IMR-90 (cell line): Measurements from ENCODE around the gene FTSJ3. TPM values are rescaled to one million over a fixed set of nuclear protein-coding genes. Genes with fewer than 3 reads are reported as not detected.
A peak's percentile ranks its signal among the peaks of the same experiment; 100 is the strongest.

Source experiments
- ATAC-seq: fragments of 200-7000 bp; cut with Tn5 transposase; 2 replicates; pipeline ENCODE4 v1.9.1; 2020; ENCODE audit warnings: low read depth, mild to moderate bottlenecking, moderate library complexity
- BruUV-seq: library from RNA; stranded (reverse); fragments of 400-500 nt; replicated peaks from 2 replicates; lab custom pipeline; 2021; lab: Mats Ljungman, UMichigan
- CTCF ChIA-PET: fragments of 300-600 bp; formaldehyde crosslinking; extraction: SDS; loops from one replicate; lab custom pipeline; 2021; ENCODE audit warnings: antibody characterized with exemption; lab: Yijun Ruan, JAX
- POLR2A ChIA-PET: fragments of 300-600 bp; sonication (Branson Sonifier 250); formaldehyde crosslinking; loops from one replicate; lab custom pipeline; 2022; ENCODE audit warnings: antibody characterized with exemption; ENCODE audit not compliant: unreplicated experiment; lab: Charles Lee
- DNase-seq: peaks from one replicate; pipeline ENCODE4 v3.0.0; 2013
- H2AFZ ChIP-seq: replicated peaks from 2 replicates; pipeline ENCODE3; 2013; ENCODE audit warnings: low read length, mild to moderate bottlenecking; ENCODE audit not compliant: poor library complexity
- H2AK5ac ChIP-seq: 2 replicates; pipeline ENCODE4 v1.6.1; 2013; ENCODE audit warnings: low read depth, low read length, inconsistent platforms
- H2AK9ac ChIP-seq: replicated peaks from 2 replicates; pipeline ENCODE3; 2013; ENCODE audit warnings: mild to moderate bottlenecking, low read depth, low read length, moderate library complexity; ENCODE audit not compliant: poor library complexity
- H2BK120ac ChIP-seq: 2 replicates; pipeline ENCODE4 v1.6.1; 2013; ENCODE audit warnings: low read depth, low read length, inconsistent platforms
- H2BK15ac ChIP-seq: 3 replicates; pipeline ENCODE4 v1.6.1; 2013; ENCODE audit warnings: low read depth, low read length, inconsistent platforms
- H2BK20ac ChIP-seq: 2 replicates; pipeline ENCODE4 v1.6.1; 2013; ENCODE audit warnings: low read depth, mild to moderate bottlenecking, inconsistent platforms, low read length, moderate library complexity
- H2BK5ac ChIP-seq: 2 replicates; pipeline ENCODE4 v1.6.1; 2013; ENCODE audit warnings: mild to moderate bottlenecking, low read depth, low read length, inconsistent platforms; ENCODE audit not compliant: poor library complexity, severe bottlenecking
- H3K14ac ChIP-seq: replicated peaks from 2 replicates; pipeline ENCODE4 v1.6.1; 2013; ENCODE audit warnings: low read depth, low read length, inconsistent platforms
- H3K18ac ChIP-seq: 2 replicates; pipeline ENCODE4 v1.6.1; 2013; ENCODE audit warnings: low read depth, low read length, control low read depth
- H3K23ac ChIP-seq: 2 replicates; pipeline ENCODE4 v1.6.1; 2013; ENCODE audit warnings: low read depth, low read length, inconsistent platforms
- H3K27ac ChIP-seq: 2 replicates; pipeline ENCODE4 v1.5.1; 2013; ENCODE audit warnings: mild to moderate bottlenecking, control low read depth, low read length; ENCODE audit not compliant: insufficient read depth
- H3K27me3 ChIP-seq: 2 replicates; pipeline ENCODE4 v1.6.1; 2013; ENCODE audit warnings: low read length; ENCODE audit not compliant: control insufficient read depth, insufficient read depth
- H3K36me3 ChIP-seq: 2 replicates; pipeline ENCODE4 v1.6.1; 2013; ENCODE audit warnings: low read length, mixed read lengths; ENCODE audit not compliant: control insufficient read depth, insufficient read depth
- H3K4ac ChIP-seq: 2 replicates; pipeline ENCODE4 v1.6.1; 2013; ENCODE audit warnings: low read depth, low read length, inconsistent platforms
- H3K4me1 ChIP-seq: 2 replicates; pipeline ENCODE4 v1.6.1; 2013; ENCODE audit warnings: low read length, mixed read lengths; ENCODE audit not compliant: control insufficient read depth, insufficient read depth
- H3K4me2 ChIP-seq: 2 replicates; pipeline ENCODE4 v1.6.1; 2013; ENCODE audit warnings: low read depth, mild to moderate bottlenecking, control low read depth, low read length, moderate library complexity
- H3K4me3 ChIP-seq: 2 replicates; pipeline ENCODE4 v1.5.1; 2013; ENCODE audit warnings: low read depth, mild to moderate bottlenecking, control low read depth, low read length, moderate library complexity; ENCODE audit not compliant: insufficient read depth
- H3K56ac ChIP-seq: 2 replicates; pipeline ENCODE4 v1.6.1; 2013; ENCODE audit warnings: low read length, inconsistent platforms; ENCODE audit not compliant: insufficient read depth; ENCODE audit errors: extremely low read depth
- H3K79me1 ChIP-seq, 2 experiments: 2 replicates each; pipeline ENCODE4 v1.6.1; 2013; ENCODE audit warnings: low read length in 2 of 2, inconsistent platforms in 1 of 2, low read depth in 1 of 2
- H3K9ac ChIP-seq: 2 replicates; pipeline ENCODE4 v1.6.1; 2013; ENCODE audit warnings: low read depth, low read length, control low read depth
- H3K9me1 ChIP-seq: 2 replicates; pipeline ENCODE4 v1.6.1; 2013; ENCODE audit warnings: low read length, inconsistent platforms; ENCODE audit not compliant: insufficient read depth
- H3K9me3 ChIP-seq: 2 replicates; pipeline ENCODE4 v1.6.1; 2013; ENCODE audit warnings: low read length; ENCODE audit not compliant: control insufficient read depth, insufficient read depth
- H4K20me1 ChIP-seq: 2 replicates; pipeline ENCODE4 v1.6.1; 2013; ENCODE audit warnings: low read length, inconsistent platforms; ENCODE audit not compliant: insufficient read depth
- H4K5ac ChIP-seq: 2 replicates; pipeline ENCODE4 v1.6.1; 2013; ENCODE audit warnings: mild to moderate bottlenecking, low read depth, low read length, control low read depth
- H4K8ac ChIP-seq, 2 experiments: 2 replicates each; pipeline ENCODE4 v1.6.1; 2013; ENCODE audit warnings: low read depth in 2 of 2, low read length in 2 of 2, control low read depth in 1 of 2, inconsistent platforms in 1 of 2
- H4K91ac ChIP-seq: 2 replicates; pipeline ENCODE4 v1.6.1; 2013; ENCODE audit warnings: low read depth, low read length, inconsistent platforms; ENCODE audit not compliant: insufficient read depth
- MXI1 ChIP-seq: IDR thresholded peaks from 2 replicates; pipeline ENCODE4 v1.6.1; 2012; ENCODE audit warnings: low read depth, mild to moderate bottlenecking, low read length, moderate library complexity, borderline replicate concordance
- RFX5 ChIP-seq: IDR thresholded peaks from 2 replicates; pipeline ENCODE4 v1.8.0; 2012; ENCODE audit warnings: low read depth, mild to moderate bottlenecking, low read length, moderate library complexity
- SMC3 ChIP-seq: fragments of 150-350 bp; IDR thresholded peaks from 2 replicates; pipeline ENCODE4 v1.6.1; 2016; ENCODE audit warnings: low read depth, mild to moderate bottlenecking, antibody characterized with exemption, low read length, moderate library complexity
- WGBS, 2 experiments: methylation state at CpG; one replicate each; pipeline versions ENCODE4 v1.1.5 to v1.1.7; 2013; ENCODE audit warnings: missing lambda C conversion rate in 2 of 2; ENCODE audit not compliant: insufficient read length in 1 of 2; ENCODE audit errors: extremely low coverage in 2 of 2; 5-methylcytosine and 5-hydroxymethylcytosine counted together
- dilution Hi-C: fragments of 300-500 bp; cut with HindIII; formaldehyde crosslinking; loops from one replicate; pipeline ENCODE4 v1.14.3; 2018; ENCODE audit warnings: low sequenced_read_pairs; ENCODE audit not compliant: unreplicated experiment
- in situ Hi-C: fragments of 300-500 bp; cut with MboI; formaldehyde crosslinking; loops from 3 replicates; pipeline ENCODE4 v1.14.3; 2019; ENCODE audit warnings: low sequenced_read_pairs, inconsistent platforms, mixed read lengths
- intact Hi-C: fragments of 100-400 bp; cut with micrococcal nuclease; formaldehyde crosslinking; loops from 2 replicates; pipeline ENCODE4 v1.10.0; 2022
- polyA plus RNA-seq, 3 experiments: library from polyadenylated mRNA; depleted of rRNA; stranded (reverse); fragments of >200 nt; gene quantifications; 2 replicates each; pipeline ENCODE4 v1.2.3, GENCODE V29; 2012; ENCODE audit warnings: low replicate concordance in 1 of 3
- total RNA-seq: library from RNA; depleted of rRNA; stranded (reverse); fragments of >200 nt; gene quantifications from 2 replicates; pipeline ENCODE4 v1.2.3, GENCODE V29; 2012

Gene FTSJ3
- total and polyA plus RNA-seq, 2 of the 4 experiments (the other 2 are of a cell fraction): 51.3 to 68.1 TPM

DNA sequence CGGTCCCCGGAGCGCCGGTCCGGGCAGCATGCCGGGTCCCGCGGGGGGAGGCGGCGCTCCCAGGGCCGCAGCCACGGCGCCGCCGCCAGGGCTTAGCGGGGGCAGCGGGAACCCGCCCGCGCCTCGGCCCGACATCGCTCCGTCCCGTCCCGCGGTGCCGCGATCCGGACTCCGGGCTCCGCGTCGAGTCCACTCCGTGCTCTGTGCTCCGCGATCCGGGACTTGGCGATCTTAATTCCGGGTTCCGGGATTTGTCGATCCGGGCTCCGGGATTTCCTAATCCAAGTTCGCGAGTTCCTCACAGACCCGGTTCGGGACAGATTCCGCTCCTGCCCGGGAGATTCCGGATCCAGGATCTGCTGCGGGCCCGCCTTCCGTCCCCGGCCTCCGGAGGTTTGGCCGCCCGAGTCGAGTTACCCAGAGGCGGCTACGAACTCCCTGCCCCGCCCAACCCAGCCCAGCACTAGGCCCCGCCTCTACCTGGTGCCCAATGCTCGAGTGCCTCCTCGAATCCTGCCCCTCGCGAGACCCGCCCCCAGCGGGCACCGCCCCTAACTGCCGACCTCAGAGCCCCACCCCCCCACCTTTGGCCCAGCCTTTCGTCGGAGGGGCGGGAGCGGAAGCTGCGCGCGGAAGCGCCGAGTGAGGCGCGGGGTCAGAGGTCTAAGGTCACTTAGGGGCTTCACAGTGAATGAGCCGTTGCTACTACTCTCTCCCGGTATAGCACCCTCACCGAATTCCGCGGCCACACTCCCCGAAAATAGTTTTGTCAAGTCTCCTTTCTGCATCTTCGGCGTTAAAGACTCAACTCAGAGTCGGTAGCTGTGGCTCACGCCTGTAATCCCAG lies 15.3 kb upstream of the FTSJ3 start, which contains the start of gene SMARCD2 (continued):
- TF ChIP-seq MXI1 (peak; percentile 2; the same call in 1 of the 2 replicates), SMC3 (peak; percentile 29), RFX5 (peak; percentile 73)

GRCh38 chr17:63842173-63842539 lies 14.7 kb upstream of the FTSJ3 start:
- Histone ChIP-seq H3K4me2 (peak overlapping the region; percentile 94), H3K4me3 (peak overlapping the region; percentile 81), H3K36me3 (no peaks in the 10 kb centered on the region; the same call in 1 of the 2 replicates), H3K27me3 (no peaks in the 10 kb centered on the region), H4K8ac (peak overlapping the region; percentile 1 to 70; a peak in 2 of 4 replicates), H3K9me1 (peaks cover 12% of the 10 kb centered on the region), H2AK9ac (peak overlapping the region; percentile 91), H3K27ac (peak overlapping the region; percentile 84), H4K91ac (peak overlapping the region; percentile 58; the same call in 1 of the 2 replicates), H3K4me1 (peaks cover 23% of the 10 kb centered on the region), H2BK5ac (peak overlapping the region; percentile 51), H3K9ac (peak overlapping the region; percentile 77), H3K56ac (peak overlapping the region; percentile 79; the same call in 1 of the 2 replicates), H3K23ac (peak overlapping the region; percentile 97), H3K79me1 (peaks cover 6 to 49% of the 10 kb centered on the region in 2 experiments; a peak in 3 of 4 replicates), H2AFZ (peak overlapping the region; percentile 96), H3K18ac (no peak overlapping the region), H2BK15ac (no peak overlapping the region), H2AK5ac (peak overlapping the region; percentile 28; the same call in 1 of the 2 replicates), H2BK120ac (no peak overlapping the region), H3K4ac (peak overlapping the region; percentile 65), H2BK20ac (no peak overlapping the region), H3K14ac (peak overlapping the region; percentile 59), H4K5ac (no peak overlapping the region), H4K20me1 (peaks cover 34% of the 10 kb centered on the region), H3K9me3 (no peaks in the 10 kb centered on the region)
- intact Hi-C loops: no loop called here
- dilution Hi-C loops: no loop called here
- TF ChIP-seq SMC3: no peak
- peak; percentile 46; the same call in 1 of the 2 replicates for TF ChIP-seq MXI1
- WGBS, 2 experiments: 0% methylated on average over 4 of the region's 36 CpGs; no CpG with 5 or more reads in 1 of the 2 experiments
- DNase-seq (no peak), ATAC-seq (peak; percentile 12)
- CTCF ChIA-PET: no interaction called here
- POLR2A ChIA-PET: no interaction called here
- no TSS peak for BruUV-seq
- in situ Hi-C loops: no loop called here
